Loucy (cell line): ENCODE measurements around the gene CCDC200.
A peak's percentile ranks its signal among the peaks of the same experiment; 100 is the strongest.

ENCODE experiments used
- H2AFZ ChIP-seq: fragments of 200-600 bp; sonication (generic); 2 replicates; pipeline ENCODE4 v1.6.0; 2016; ENCODE audit warnings: antibody characterized with exemption, mild to moderate bottlenecking, low read length, moderate library complexity
- H3F3A ChIP-seq: fragments of 200-600 bp; 2 replicates; pipeline ENCODE4 v1.6.0; 2016; ENCODE audit warnings: antibody characterized with exemption, low read depth, mild to moderate bottlenecking
- H3K27me3 ChIP-seq: fragments of 200-600 bp; sonication (generic); 2 replicates; pipeline ENCODE4 v1.6.1; 2014; ENCODE audit warnings: low read length, mild to moderate bottlenecking; ENCODE audit not compliant: insufficient read depth, poor library complexity, severe bottlenecking
- H3K36me3 ChIP-seq: fragments of 200-600 bp; sonication (generic); 2 replicates; pipeline ENCODE4 v1.6.1; 2016; ENCODE audit warnings: low read length; ENCODE audit not compliant: insufficient read depth
- H3K4me1 ChIP-seq: fragments of 200-600 bp; sonication (generic); 2 replicates; pipeline ENCODE4 v1.5.1; 2014; ENCODE audit warnings: low read length, mild to moderate bottlenecking; ENCODE audit not compliant: insufficient read depth, poor library complexity, severe bottlenecking
- H3K4me2 ChIP-seq: fragments of 200-600 bp; sonication (generic); 2 replicates; pipeline ENCODE4 v1.6.0; 2014; ENCODE audit warnings: antibody characterized with exemption, low read length, low read depth, mild to moderate bottlenecking; ENCODE audit not compliant: poor library complexity, severe bottlenecking
- H3K4me3 ChIP-seq: fragments of 200-600 bp; sonication (generic); 2 replicates; pipeline ENCODE4 v1.5.1; 2014; ENCODE audit warnings: low read length, mild to moderate bottlenecking, mixed read lengths; ENCODE audit not compliant: poor library complexity, severe bottlenecking
- H3K79me2 ChIP-seq: fragments of 200-600 bp; sonication (generic); 2 replicates; pipeline ENCODE4 v1.6.1; 2014; ENCODE audit warnings: low read length; ENCODE audit not compliant: insufficient read depth
- H3K9ac ChIP-seq: fragments of 200-600 bp; sonication (generic); 2 replicates; pipeline ENCODE4 v1.6.0; 2014; ENCODE audit warnings: mild to moderate bottlenecking, low read depth, low read length, moderate library complexity; ENCODE audit not compliant: poor library complexity, severe bottlenecking
- H3K9me2 ChIP-seq: fragments of 200-600 bp; sonication (generic); replicated peaks from 2 replicates; pipeline ENCODE4 v1.6.1; 2016; ENCODE audit warnings: low read depth, low read length, mixed read lengths
- H3K9me3 ChIP-seq: fragments of 200-600 bp; sonication (generic); 2 replicates; pipeline ENCODE4 v1.6.1; 2014; ENCODE audit warnings: mild to moderate bottlenecking, antibody characterized with exemption, low read length, low read depth; ENCODE audit not compliant: insufficient read depth
- H4K20me1 ChIP-seq: fragments of 200-600 bp; sonication (generic); 2 replicates; pipeline ENCODE4 v1.6.0; 2014; ENCODE audit warnings: antibody characterized with exemption, low read length, mild to moderate bottlenecking; ENCODE audit not compliant: insufficient read depth, poor library complexity, severe bottlenecking
- CTCF ChIP-seq: fragments of 200-600 bp; sonication (generic); conservative IDR thresholded peaks from 2 replicates; pipeline ENCODE4 v1.5.1; 2014; ENCODE audit warnings: mild to moderate bottlenecking, antibody characterized with exemption, low read length
- EZH2phosphoT487 ChIP-seq: fragments of 200-600 bp; IDR thresholded peaks from 2 replicates; pipeline ENCODE4 v1.6.1; 2018; ENCODE audit warnings: antibody characterized with exemption, mild to moderate bottlenecking, moderate library complexity, borderline replicate concordance

CCDC200 gene

GRCh38 chr17:43216369-43216761, 12.1 kb downstream of the CCDC200 start:
- no peak for TF ChIP-seq EZH2phosphoT487
- no peak for TF ChIP-seq CTCF
- Histone ChIP-seq H3K36me3 (no peaks in the 10 kb centered on the region), H3K4me2 (no peak overlapping the region), H3K9ac (no peak overlapping the region), H3K9me2 (no peaks in the 10 kb centered on the region), H3K4me1 (peaks cover 38% of the 10 kb centered on the region), H3K27me3 (no peaks in the 10 kb centered on the region), H3K4me3 (no peak overlapping the region), H3F3A (no peaks in the 10 kb centered on the region), H2AFZ (no peak overlapping the region), H4K20me1 (peaks cover 4% of the 10 kb centered on the region), H3K79me2 (peaks cover 12% of the 10 kb centered on the region; the same call in 1 of the 2 replicates), H3K9me3 (no peaks in the 10 kb centered on the region)

GRCh38 chr17:43215341-43215740, 13.1 kb downstream of the CCDC200 start:
- TF ChIP-seq EZH2phosphoT487 (no peak), CTCF (no peak)
- Histone ChIP-seq H3K36me3 (no peaks in the 10 kb centered on the region; the same call in 1 of the 2 replicates), H3K79me2 (peaks cover 16% of the 10 kb centered on the region; the same call in 1 of the 2 replicates), H3K9me3 (no peaks in the 10 kb centered on the region), H3F3A (no peaks in the 10 kb centered on the region), H3K4me3 (no peak overlapping the region), H4K20me1 (peaks cover 4% of the 10 kb centered on the region), H3K27me3 (no peaks in the 10 kb centered on the region), H3K4me1 (peaks cover 48% of the 10 kb centered on the region), H2AFZ (no peak overlapping the region), H3K4me2 (no peak overlapping the region), H3K9me2 (no peaks in the 10 kb centered on the region), H3K9ac (no peak overlapping the region)

GRCh38 chr17:43213545-43213944, 14.9 kb downstream of the CCDC200 start:
- Histone ChIP-seq H2AFZ (no peak overlapping the region), H4K20me1 (peaks cover 4% of the 10 kb centered on the region), H3K9ac (peak overlapping the region; percentile 87), H3K4me1 (peaks cover 49% of the 10 kb centered on the region), H3K9me2 (no peaks in the 10 kb centered on the region), H3K4me3 (peak overlapping the region; percentile 86), H3K27me3 (no peaks in the 10 kb centered on the region), H3K79me2 (peaks cover 16% of the 10 kb centered on the region; the same call in 1 of the 2 replicates), H3K9me3 (no peaks in the 10 kb centered on the region), H3F3A (no peaks in the 10 kb centered on the region), H3K36me3 (no peaks in the 10 kb centered on the region; the same call in 1 of the 2 replicates), H3K4me2 (peak overlapping the region; percentile 90)
- TF ChIP-seq EZH2phosphoT487 (no peak), CTCF (no peak)
